HL-60 (cell line): ENCODE results near the gene MYO3B.

Experiments used
- DNase-seq, 2 experiments: peaks; one replicate each; pipeline ENCODE4 v3.0.0-alpha.2; 2010 to 2020; ENCODE audit warnings: low read depth in 1 of 2, low spot score in 1 of 2
- H3K27ac ChIP-seq: fragments of 250-450 bp; sonication (Bioruptor Pico); replicated peaks from 2 replicates; pipeline ENCODE4 v1.5.1; 2020; ENCODE audit warnings: mild to moderate bottlenecking, moderate library complexity
- H3K27me3 ChIP-seq: fragments of 250-450 bp; sonication (Bioruptor Pico); 2 replicates; pipeline ENCODE4 v1.5.1; 2021; ENCODE audit warnings: mild to moderate bottlenecking, moderate library complexity; ENCODE audit not compliant: insufficient read depth, poor library complexity, severe bottlenecking
- H3K4me3 ChIP-seq: replicated peaks from 2 replicates; pipeline ENCODE4 v1.5.1; 2011; ENCODE audit warnings: mild to moderate bottlenecking, control low read depth, low read length; ENCODE audit not compliant: insufficient read depth
- GABPA ChIP-seq: IDR thresholded peaks from 2 replicates; pipeline ENCODE4 v1.6.1; 2012; ENCODE audit warnings: low read depth
- POLR2AphosphoS5 ChIP-seq: IDR thresholded peaks from 2 replicates; pipeline ENCODE4 v1.6.1; 2012; ENCODE audit warnings: low read depth
- SPI1 ChIP-seq: IDR thresholded peaks from 2 replicates; pipeline ENCODE4 v1.6.1; 2012; ENCODE audit warnings: low read depth, mild to moderate bottlenecking, borderline replicate concordance
- TF ChIP-seq, protein P1 (sequence below): IDR thresholded peaks from 2 replicates; pipeline ENCODE4 v1.6.1; 2012; ENCODE audit warnings: low read depth; ENCODE audit not compliant: insufficient replicate concordance
- TF ChIP-seq, protein P2 (sequence below): IDR thresholded peaks from one replicate; pipeline ENCODE4 v1.5.1; 2011; ENCODE audit warnings: low read length, control low read depth, inconsistent platforms; ENCODE audit not compliant: insufficient read depth

Gene MYO3B

DNA sequence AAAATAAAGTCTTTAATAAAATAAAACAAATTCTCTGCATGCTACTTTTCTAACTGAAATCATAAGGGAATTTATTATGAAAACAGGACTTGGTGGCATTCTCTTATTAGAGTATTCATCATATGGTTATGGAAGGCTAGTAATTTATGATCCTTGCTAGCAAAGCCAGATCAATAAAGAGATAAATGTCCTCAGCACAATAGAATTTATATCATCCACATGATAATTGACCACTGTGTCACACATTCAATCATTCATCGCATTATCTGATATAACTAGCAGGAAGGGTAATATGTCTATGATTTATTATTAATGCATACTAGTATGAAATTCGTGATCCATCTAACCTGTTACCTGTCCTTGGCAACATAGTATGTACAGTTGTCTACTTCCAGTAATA lies 175.8 kb downstream of the MYO3B start:
- Histone ChIP-seq H3K27ac (no peak overlapping the region), H3K27me3 (peaks cover 2% of the 10 kb centered on the region), H3K4me3 (no peak overlapping the region)
- TF ChIP-seq POLR2AphosphoS5 (no peak), SPI1 (no peak), GABPA (no peak)
- TF ChIP-seq, protein P1, sequence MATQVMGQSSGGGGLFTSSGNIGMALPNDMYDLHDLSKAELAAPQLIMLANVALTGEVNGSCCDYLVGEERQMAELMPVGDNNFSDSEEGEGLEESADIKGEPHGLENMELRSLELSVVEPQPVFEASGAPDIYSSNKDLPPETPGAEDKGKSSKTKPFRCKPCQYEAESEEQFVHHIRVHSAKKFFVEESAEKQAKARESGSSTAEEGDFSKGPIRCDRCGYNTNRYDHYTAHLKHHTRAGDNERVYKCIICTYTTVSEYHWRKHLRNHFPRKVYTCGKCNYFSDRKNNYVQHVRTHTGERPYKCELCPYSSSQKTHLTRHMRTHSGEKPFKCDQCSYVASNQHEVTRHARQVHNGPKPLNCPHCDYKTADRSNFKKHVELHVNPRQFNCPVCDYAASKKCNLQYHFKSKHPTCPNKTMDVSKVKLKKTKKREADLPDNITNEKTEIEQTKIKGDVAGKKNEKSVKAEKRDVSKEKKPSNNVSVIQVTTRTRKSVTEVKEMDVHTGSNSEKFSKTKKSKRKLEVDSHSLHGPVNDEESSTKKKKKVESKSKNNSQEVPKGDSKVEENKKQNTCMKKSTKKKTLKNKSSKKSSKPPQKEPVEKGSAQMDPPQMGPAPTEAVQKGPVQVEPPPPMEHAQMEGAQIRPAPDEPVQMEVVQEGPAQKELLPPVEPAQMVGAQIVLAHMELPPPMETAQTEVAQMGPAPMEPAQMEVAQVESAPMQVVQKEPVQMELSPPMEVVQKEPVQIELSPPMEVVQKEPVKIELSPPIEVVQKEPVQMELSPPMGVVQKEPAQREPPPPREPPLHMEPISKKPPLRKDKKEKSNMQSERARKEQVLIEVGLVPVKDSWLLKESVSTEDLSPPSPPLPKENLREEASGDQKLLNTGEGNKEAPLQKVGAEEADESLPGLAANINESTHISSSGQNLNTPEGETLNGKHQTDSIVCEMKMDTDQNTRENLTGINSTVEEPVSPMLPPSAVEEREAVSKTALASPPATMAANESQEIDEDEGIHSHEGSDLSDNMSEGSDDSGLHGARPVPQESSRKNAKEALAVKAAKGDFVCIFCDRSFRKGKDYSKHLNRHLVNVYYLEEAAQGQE = no peak
- TF ChIP-seq, protein P2, sequence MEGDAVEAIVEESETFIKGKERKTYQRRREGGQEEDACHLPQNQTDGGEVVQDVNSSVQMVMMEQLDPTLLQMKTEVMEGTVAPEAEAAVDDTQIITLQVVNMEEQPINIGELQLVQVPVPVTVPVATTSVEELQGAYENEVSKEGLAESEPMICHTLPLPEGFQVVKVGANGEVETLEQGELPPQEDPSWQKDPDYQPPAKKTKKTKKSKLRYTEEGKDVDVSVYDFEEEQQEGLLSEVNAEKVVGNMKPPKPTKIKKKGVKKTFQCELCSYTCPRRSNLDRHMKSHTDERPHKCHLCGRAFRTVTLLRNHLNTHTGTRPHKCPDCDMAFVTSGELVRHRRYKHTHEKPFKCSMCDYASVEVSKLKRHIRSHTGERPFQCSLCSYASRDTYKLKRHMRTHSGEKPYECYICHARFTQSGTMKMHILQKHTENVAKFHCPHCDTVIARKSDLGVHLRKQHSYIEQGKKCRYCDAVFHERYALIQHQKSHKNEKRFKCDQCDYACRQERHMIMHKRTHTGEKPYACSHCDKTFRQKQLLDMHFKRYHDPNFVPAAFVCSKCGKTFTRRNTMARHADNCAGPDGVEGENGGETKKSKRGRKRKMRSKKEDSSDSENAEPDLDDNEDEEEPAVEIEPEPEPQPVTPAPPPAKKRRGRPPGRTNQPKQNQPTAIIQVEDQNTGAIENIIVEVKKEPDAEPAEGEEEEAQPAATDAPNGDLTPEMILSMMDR = no peak
- no peak for DNase-seq

DNA sequence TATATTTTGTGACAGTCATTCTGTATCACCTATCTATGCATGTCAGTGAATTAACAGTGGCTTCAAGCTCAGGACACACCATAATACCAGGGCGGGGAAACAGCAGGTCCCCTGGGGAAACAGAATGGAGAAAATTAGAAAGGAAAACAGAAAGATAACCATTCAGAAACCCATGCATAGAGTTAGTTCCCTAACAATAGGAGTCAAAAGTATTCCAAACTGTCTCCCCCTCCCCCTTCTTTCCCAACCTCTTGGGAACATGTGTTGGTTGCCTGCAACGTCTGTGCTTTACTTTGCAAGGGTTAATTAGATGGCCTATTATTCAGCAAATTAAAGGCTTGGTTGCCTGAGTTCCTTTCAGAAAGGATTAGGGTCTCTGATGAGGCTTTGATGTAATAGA lies 176.4 kb downstream of the MYO3B start:
- no peak for DNase-seq
- TF ChIP-seq POLR2AphosphoS5 (no peak), GABPA (no peak), SPI1 (no peak)
- TF ChIP-seq, protein P1 = no peak
- TF ChIP-seq, protein P2 = no peak
- Histone ChIP-seq H3K27me3 (peaks cover 2% of the 10 kb centered on the region), H3K4me3 (no peak overlapping the region), H3K27ac (no peak overlapping the region)

DNA sequence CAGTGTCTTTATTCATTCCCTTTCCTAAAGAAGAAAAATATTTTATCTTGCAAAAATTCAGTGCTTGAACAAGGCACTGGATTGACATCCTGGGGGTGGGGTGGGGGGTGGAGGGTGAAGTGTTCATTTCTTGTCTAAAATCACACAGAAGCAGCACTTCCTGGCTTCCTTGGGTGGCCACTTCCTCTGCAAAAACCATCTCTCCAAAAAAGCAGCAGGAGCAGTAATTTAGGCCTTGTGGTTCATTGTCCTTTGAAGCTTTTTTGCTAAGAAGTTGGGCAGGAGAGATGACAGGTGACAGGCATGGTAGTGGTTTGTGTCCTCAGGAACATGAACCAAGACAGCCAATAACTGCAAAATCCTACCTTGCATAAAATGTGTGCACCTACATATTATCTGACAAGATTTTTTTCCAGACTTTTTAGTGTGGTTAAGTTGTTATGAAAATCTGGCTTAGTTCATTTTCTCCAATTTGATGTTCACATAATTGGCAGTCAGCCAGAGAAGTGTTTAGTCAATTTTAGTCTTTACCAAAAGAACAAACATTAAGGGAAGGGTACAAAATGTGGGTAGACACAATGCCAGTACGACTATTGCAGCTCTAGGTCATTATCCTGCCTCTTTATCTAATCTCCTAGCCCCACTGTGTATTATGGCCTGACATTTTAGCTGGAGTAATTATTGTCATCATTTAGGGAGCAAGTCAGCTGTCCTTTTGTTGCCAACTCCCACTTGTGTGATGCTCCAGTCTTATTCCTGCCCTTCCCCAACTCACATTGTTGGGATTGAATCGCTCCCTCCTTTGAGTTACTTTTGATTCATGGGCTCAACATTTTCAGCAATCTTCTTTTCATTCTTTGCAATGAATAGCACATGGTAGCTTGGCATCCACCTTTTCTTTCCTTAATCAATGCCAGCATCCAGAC lies 177.2 kb downstream of the MYO3B start:
- TF ChIP-seq, protein P2 = no peak
- TF ChIP-seq GABPA (no peak), SPI1 (no peak), POLR2AphosphoS5 (no peak)
- TF ChIP-seq, protein P1 = no peak
- DNase-seq = no peak
- H3K27ac ChIP-seq = no peak overlapping the region

More for the DNA sequence above, 177.2 kb downstream of the MYO3B start:
- Histone ChIP-seq H3K27me3 (peaks cover 2% of the 10 kb centered on the region), H3K4me3 (no peak overlapping the region)
